ENCODE data around the gene DEPDC5. TPM values are rescaled to one million over a fixed set of nuclear protein-coding genes. Genes with fewer than 3 reads are reported as not detected.

DEPDC5 gene
- total RNA-seq, 1 experiment from 2014 or later, result 28.1 TPM

DNA sequence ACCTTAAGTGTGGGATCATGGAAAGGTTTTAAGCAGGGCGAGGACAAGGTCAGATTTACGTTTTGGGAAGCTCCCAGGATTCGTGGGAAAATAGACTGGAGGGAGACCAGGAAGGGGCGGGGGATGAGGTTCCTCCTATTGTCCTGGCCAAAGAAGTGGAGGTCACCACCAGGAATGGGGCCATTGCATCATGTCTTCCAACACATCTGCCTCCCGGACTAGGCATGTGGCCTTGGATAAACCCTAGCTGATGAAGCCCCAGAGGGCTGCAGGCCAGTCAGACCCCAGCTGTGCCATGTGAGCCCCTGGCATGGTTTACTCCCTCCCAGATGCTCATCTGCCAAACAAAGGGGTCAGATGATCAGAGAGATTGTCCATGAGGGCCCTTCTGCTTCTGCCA is 179.0 kb downstream of the DEPDC5 start:
- intact Hi-C loops (cut with micrococcal nuclease; ENCODE audit: unreplicated experiment), result no loop called here
- no peaks in the 10 kb centered on the region for H3K36me3 ChIP-seq (ENCODE audit: low read depth)
- no peaks in the 10 kb centered on the region for H3K4me1 ChIP-seq (replicated peaks; ENCODE audit: insufficient read depth)
- TF ChIP-seq, protein P1, sequence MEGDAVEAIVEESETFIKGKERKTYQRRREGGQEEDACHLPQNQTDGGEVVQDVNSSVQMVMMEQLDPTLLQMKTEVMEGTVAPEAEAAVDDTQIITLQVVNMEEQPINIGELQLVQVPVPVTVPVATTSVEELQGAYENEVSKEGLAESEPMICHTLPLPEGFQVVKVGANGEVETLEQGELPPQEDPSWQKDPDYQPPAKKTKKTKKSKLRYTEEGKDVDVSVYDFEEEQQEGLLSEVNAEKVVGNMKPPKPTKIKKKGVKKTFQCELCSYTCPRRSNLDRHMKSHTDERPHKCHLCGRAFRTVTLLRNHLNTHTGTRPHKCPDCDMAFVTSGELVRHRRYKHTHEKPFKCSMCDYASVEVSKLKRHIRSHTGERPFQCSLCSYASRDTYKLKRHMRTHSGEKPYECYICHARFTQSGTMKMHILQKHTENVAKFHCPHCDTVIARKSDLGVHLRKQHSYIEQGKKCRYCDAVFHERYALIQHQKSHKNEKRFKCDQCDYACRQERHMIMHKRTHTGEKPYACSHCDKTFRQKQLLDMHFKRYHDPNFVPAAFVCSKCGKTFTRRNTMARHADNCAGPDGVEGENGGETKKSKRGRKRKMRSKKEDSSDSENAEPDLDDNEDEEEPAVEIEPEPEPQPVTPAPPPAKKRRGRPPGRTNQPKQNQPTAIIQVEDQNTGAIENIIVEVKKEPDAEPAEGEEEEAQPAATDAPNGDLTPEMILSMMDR (conservative IDR thresholded peaks at IDR 0.05), result no peak
- no peak for TF ChIP-seq EZH2 (IDR thresholded peaks at IDR 0.05; ENCODE audit: low read depth)
- H3K4me2 ChIP-seq, result no peak overlapping the region
- DNase-seq, result no peak
- peaks cover 4% of the 10 kb centered on the region; the same call in 1 of the 2 replicates for H3F3A ChIP-seq (ENCODE audit: insufficient read depth, low read depth)
- BruUV-seq (replicated peaks), result no TSS peak
- ChIA-PET CTCF (no interaction called here), POLR2A (ENCODE audit: unreplicated experiment) (no interaction called here)
- peaks cover 20% of the 10 kb centered on the region; the same call in 1 of the 2 replicates for H3K27me3 ChIP-seq (ENCODE audit: insufficient read depth, low read depth)
- no peak overlapping the region for H3K27ac ChIP-seq
- H3K4me3 ChIP-seq, result no peak overlapping the region
- no peaks in the 10 kb centered on the region for H3K9me2 ChIP-seq (ENCODE audit: insufficient read depth)
- H3K79me2 ChIP-seq (ENCODE audit: low read depth), result no peaks in the 10 kb centered on the region
- no peak overlapping the region for H2AFZ ChIP-seq
- no peaks in the 10 kb centered on the region for H4K20me1 ChIP-seq (ENCODE audit: insufficient read depth)
- no peaks in the 10 kb centered on the region for H3K9me3 ChIP-seq (ENCODE audit: insufficient read depth, low read depth)

DNA sequence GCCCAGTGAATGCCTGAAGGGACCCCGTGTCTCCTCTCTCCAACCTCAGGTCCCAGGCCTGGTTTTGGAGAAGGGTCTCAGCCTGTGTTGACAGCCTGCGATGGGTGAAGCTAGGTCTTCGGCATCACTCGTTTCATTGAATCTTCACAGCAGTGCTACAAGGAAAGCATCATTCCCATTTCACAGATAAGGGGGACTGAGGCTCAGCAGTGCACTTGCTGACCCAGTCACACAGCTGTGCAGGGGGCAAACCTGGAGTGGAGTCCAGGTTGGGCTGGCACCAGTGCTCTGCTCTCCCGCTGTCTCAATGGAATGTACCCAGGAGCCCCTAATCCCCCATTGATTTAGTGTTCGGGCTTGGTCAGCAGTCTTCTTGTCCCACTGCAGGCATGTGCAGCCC is 179.6 kb downstream of the DEPDC5 start:
- Histone ChIP-seq H3K27me3 (ENCODE audit: insufficient read depth, low read depth) (peaks cover 14% of the 10 kb centered on the region; the same call in 1 of the 2 replicates), H3K4me1 (replicated peaks; ENCODE audit: insufficient read depth) (no peaks in the 10 kb centered on the region), H2AFZ (no peak overlapping the region), H3K27ac (no peak overlapping the region), H3K36me3 (ENCODE audit: low read depth) (no peaks in the 10 kb centered on the region), H3K9me2 (ENCODE audit: insufficient read depth) (no peaks in the 10 kb centered on the region), H3K4me2 (no peak overlapping the region), H3K9me3 (ENCODE audit: insufficient read depth, low read depth) (no peaks in the 10 kb centered on the region), H3F3A (ENCODE audit: insufficient read depth, low read depth) (peaks cover 4% of the 10 kb centered on the region; the same call in 1 of the 2 replicates), H3K79me2 (ENCODE audit: low read depth) (no peaks in the 10 kb centered on the region), H3K4me3 (no peak overlapping the region), H4K20me1 (ENCODE audit: insufficient read depth) (no peaks in the 10 kb centered on the region)
- no peak for DNase-seq
- intact Hi-C loops (cut with micrococcal nuclease; ENCODE audit: unreplicated experiment), result no loop called here
- ChIA-PET CTCF (no interaction called here), POLR2A (ENCODE audit: unreplicated experiment) (no interaction called here)
- BruUV-seq (replicated peaks), result no TSS peak
- TF ChIP-seq EZH2 (IDR thresholded peaks at IDR 0.05; ENCODE audit: low read depth), result no peak
- TF ChIP-seq, protein P1 (conservative IDR thresholded peaks at IDR 0.05), result no peak

DNA sequence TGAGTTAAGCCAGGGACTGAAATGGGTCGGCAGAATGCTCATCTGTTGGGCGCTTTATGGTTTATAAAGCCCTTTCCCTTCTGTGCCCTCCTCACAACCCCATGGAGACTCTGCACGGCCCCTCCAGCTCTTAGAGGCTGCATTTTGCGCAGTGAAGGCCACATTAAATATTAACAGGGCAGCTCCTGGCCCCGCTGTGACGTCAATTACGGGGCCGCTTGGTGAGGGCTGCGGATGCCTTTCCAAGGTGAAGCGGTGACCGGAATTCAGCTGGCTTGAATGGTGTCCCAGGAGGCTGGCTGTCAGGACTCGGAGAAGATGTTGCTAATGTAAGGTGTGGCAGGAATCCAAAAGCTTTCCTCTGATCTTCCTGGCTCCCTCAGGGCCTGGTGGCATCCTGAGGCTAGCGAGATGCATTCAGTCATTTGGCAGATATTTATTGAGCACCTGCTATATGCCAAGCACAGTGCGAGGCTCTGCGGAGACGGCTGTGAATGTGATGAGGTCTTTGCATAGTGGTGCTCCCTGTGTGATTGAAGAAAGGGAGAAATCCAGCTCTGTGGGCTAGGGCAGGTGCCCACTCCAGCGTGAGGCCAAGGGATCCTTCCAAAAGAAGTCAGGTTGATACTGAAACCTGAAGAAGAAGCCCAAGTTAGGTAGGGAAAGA is 180.1 kb downstream of the DEPDC5 start:
- ChIA-PET POLR2A (ENCODE audit: unreplicated experiment) (no interaction called here), CTCF (no interaction called here)
- TF ChIP-seq, protein P1 (conservative IDR thresholded peaks at IDR 0.05), result no peak
- no peak for TF ChIP-seq EZH2 (IDR thresholded peaks at IDR 0.05; ENCODE audit: low read depth)
- H3K4me1 ChIP-seq (replicated peaks; ENCODE audit: insufficient read depth), result no peaks in the 10 kb centered on the region
- H3K4me2 ChIP-seq, result no peak overlapping the region
- no peak for DNase-seq
- no peaks in the 10 kb centered on the region for H3K79me2 ChIP-seq (ENCODE audit: low read depth)
- no peak overlapping the region for H3K27ac ChIP-seq
- no peaks in the 10 kb centered on the region for H3K9me3 ChIP-seq (ENCODE audit: insufficient read depth, low read depth)
- no peaks in the 10 kb centered on the region for H3K36me3 ChIP-seq (ENCODE audit: low read depth)
- H3F3A ChIP-seq (ENCODE audit: insufficient read depth, low read depth), result peaks cover 4% of the 10 kb centered on the region; the same call in 1 of the 2 replicates
- intact Hi-C loops (cut with micrococcal nuclease; ENCODE audit: unreplicated experiment), result no loop called here
- no peak overlapping the region for H3K4me3 ChIP-seq
- no peak overlapping the region for H2AFZ ChIP-seq
- H3K9me2 ChIP-seq (ENCODE audit: insufficient read depth), result no peaks in the 10 kb centered on the region
- BruUV-seq (replicated peaks), result no TSS peak
- no peaks in the 10 kb centered on the region for H4K20me1 ChIP-seq (ENCODE audit: insufficient read depth)
- peaks cover 9% of the 10 kb centered on the region; the same call in 1 of the 2 replicates for H3K27me3 ChIP-seq (ENCODE audit: insufficient read depth, low read depth)

Measured in PC-9 (cell line).